ENCODE data around the gene SVOP.

The SVOP gene

DNA sequence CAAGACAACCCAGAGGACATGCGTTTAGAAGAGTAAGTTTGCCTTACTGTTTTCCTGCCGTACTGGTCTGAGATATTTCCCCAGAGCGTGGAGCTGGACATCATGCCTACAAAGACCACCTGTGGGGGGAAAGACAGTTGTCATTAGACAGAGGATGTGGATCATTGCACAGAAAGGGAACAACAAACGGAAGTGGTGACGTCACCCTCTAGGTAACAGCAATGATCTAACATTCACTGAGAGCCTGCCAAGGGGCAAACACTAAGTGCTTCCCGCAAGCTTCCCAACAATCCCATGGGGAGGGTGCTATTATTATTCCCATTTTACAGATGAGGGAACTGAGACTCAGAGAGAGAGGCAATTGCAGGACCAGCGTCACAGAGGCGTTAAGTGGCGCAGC, 48.5 kb downstream of the SVOP start:
- DNase-seq, result no peak

DNA sequence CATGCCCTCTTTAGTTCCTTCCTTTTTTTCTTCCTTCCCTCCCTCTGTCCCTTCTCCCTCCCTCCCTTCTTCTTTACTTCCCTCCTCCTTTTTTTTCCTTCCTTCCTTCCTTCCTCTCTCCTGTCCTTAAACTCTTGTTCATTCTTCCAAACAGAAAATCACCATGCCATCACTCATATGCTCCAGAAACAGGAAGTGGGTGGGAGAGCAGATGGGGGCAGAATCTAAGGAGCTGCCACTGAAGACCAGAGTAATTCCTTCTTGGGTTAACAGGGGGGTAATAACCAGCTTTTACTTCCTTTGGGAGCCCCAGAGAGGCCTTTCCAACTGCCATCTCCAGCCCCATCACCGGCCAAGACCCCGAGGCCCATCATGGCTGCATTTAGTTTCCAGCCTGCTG, 51.2 kb downstream of the SVOP start:
- no peak for DNase-seq

DNA sequence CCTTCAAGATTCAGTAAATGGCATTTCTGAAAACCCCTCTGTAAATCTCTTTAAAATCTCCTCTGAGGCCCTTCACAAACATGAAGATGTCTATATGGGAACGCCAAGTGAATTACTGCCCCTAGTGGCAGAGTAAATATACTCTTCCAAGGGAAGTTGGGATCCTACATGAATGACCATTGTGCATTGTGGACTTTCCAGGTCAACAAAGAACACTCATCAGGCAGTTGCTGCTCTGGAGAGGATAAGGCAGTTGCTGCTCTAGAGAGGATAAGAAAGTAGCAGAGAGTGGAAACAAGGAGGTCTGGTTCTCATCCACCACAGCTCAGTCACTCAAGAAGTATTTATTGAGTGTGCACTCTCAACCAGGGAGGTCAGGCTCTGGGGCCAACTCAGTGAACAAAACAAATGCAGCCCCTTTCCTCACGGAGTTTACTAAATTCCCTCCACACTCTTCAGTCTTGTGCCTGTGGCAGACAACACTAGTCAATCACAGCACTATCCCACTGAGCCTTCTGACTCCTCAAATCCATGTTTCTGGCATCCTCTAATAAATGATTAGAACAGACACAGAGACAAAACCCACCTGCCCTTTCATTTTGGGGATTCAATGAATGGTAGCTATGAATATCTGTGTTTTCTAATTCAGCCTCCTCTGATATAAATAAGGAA, 52.9 kb downstream of the SVOP start:
- no peak for DNase-seq

DNA sequence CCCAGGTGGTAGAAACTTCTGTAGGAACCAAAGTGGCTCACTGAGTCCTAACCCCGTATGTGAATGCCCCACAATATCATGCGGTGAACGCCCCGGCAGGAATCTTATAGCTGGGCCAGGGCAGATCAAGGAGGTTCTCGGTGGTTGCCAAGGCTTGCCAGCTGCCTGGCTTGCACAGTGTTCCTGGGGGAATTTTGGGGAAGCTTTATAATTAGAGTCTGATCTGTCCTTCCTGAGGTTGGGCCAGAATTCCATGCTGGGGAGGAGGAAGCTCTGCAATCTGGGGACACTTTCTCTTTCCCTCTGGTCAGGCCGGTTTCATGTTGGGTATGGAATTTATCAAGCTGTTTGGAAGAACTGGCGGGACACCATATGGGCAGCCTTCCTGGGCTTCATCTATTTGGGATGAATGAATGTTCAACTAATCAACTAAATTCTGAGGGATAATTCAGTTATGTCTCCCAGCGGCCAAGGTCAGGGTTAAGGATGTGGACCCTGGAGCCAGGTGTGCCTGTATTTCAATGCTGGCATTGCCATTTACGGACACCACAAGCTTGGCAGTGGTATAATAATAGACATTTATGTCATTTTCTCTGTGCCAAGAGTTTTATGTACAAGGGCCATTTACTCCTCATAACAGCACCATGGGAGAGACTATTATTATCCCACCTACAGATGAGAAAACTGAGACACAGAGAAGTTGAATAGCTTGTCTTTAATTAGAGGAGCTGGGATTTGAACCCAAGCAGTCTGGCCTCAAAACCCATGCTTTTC, 54.3 kb downstream of the SVOP start:
- no peak for DNase-seq

DNA sequence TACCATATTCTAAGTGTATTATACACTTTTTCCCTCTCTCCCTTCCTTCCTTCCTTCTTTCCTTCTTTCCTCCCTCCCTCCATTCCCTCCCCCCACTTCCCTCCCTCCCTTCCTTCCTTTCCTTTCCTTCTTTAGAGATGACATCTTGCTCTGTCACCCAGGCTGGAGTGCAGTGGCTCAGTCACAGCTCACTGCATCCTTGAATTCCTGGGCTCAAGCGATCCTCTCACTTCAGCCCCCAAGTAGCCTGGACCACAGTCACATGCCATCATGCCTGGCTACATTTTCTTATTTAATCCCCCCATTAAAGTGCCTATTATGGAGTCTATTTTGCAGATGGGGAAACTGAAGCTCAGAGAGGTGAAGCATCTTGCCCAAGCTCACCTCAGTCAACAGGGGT, 55.0 kb downstream of the SVOP start:
- no peak for DNase-seq

DNA sequence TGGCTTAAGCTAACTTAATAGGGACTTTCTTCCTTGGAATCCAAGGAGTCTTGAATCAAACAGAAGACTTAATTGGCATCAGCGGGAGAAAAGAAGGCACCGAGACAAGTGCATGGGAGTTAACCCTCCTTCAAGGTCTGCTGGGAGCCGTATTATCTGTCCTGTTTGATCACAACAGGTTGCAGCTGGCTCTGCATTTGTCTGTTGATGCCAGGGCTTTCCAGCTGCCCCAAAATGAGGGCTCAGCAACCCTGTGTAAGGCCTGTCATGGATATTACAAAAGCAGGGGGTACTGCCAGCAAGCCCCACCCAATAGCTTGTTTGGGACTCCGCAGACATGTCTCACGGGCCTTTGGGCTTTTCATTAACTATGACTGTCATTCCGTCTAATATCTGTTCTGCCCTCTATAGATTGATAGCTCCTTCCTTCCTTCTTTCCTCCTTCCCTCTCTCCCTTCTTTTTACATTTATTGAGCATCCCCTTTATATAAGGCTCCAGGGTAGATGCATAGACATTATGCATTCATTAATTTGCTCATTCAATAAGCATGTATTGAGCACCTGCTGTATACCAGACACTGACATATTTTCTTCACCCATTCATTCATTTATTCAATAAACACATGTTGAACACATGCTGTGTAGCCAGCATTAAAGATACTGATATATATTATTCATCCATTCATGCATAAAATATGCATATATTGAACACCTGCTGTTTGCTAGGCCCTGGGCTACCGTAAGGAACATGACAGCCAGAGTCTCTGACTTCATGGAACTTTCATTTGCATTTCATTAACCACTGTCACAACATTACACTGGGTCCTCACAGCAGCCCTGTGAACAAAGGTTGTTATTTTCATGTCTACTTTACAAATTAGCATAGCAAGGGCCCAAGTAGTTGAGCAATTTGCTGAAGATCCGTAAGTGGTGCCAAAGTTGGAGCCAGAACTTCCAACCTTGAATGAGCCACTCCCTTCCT, 56.2 kb downstream of the SVOP start:
- no peak for DNase-seq

DNA sequence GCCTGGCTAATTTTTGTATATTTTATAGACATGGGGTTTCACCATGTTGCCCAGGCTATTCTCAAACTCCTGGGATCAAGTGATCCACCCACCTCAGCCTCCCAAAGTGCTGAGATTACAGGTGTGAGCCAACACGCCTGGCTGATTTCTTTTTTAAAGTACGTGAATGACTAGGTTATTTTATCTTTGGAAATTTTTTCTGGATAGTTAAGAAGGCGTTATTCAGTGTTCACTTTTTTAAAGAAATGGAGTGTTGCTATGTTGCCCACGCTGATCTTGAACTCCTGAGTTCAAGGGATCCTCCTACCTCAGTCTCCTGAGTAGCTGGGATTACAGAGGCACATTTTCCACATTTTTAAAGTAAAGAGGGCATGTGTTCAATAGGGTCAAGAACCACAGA, 58.6 kb downstream of the SVOP start:
- DNase-seq, result no peak

DNA sequence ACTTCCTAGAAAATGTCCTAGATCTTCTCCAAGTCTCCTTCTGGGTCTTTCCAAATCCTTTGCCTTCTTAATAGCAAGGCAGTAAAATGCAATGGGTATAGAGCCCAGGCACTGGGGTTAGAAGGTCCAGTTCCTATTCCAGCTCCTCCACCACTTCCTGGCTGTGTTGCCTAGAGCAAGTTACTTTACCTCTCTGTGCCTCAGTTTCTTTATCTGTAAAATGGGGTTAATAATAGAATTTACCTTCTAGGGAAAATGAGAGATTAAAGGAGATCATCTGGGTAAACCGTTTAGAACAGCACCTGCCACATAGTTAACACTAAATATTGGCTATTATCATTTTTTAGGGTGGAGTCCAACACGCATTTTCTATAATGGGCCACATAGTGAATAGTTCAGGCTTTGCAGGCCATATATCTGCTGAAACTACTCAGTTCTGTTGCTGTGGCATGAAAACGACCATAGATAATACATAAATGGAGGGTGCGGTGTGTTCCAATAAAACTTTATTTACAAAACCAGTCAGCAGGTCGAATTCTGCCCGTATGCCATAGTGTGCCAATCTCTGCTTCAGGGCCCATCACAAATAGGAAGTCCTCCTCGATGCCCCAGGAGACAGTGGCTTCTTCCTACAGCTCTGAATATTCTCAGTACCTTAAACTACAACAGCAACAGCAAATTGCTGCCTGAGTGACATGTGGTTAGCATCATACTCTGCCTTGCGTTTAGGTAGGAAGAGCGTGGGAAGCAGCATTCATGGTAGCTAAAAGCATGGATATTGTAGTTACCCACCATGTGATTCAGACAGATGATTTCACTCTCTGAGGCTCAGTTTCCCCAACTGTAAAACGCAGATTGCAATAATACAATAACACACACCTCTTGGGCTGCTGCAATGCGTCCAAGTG, 60.9 kb downstream of the SVOP start:
- no peak for DNase-seq

DNA sequence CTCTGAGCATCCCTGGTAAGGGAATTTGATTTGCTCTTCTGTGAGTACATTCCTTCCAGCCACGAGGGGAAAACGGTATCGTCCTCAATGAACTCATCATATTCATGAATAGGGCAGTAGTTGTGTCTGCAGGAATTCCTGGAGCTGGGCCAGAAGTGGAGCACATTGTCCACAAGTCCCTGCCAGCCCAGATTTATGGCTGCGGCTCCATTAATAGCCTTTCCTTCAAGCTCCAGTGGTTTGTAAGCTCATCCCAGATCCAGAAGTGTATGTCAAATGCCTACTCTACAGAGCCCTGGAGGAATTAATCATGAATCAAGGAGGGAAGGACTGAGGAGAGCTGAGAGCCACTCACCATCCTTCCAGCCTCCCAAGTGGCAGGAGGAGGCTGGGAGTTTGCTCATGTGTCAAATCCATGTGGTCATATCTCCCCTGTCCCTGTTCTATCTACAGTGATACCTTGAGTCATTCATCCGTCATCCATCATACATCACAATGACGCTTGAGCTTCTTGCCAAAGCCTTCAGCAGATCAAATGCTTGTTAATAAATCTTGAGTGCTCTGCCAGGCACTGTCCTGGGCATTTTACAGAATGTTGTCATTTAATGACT, 65.5 kb downstream of the SVOP start:
- no peak for DNase-seq

DNA sequence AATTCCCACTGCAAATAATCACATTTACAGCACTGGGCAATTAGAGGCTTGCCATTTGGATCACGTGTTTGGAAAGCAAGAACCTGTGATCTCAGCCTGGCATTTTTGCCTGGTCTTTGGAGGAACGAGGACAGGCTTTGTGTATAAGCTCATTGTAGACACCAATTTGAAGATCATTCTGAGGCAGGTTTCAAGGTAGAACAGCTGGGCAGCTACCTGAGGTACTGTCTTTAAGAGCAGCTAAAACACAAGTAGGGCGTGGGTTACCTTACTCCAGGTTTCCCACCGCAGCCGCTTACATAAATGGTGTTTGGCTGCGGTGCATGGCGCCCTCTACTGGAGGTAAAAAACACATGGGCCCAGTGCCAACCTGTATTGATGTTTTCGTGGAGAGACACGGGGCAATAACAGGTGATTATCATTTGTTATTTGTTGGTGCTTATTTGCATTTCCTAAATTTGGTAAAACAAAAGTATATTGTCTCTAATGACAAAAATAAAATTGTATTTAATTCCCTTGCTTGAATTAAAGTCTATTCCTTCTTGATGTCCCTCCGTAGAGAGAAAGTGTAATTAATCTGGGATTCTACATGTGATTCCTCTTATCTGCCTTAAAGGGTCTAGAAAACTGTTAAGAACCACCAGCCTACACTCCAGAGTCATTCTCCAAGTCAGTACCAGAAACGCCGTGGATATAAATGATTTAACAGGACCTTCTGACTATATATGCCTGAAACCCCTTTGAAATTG, 69.7 kb downstream of the SVOP start:
- DNase-seq, result peak; percentile 65

DNA sequence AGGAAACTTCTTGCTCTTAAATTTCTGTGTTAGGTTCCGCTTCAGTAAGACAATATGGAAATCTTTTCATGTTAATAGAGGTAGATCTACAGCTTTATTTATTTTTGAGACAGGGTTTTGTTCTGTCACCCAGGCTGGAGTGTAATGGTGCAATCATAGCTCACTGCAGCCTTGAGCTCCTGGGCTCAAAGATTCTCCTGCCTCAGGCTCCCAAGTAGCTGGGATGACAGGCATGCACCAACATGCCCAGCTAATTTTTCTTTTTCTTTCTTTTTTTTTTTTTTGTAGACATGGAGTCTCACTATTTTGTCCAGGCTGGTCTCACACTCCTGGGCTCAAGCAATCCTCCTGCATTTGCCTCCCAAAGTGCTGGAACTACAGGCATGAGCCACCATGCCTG, 70.9 kb downstream of the SVOP start:
- no peak for DNase-seq

DNA sequence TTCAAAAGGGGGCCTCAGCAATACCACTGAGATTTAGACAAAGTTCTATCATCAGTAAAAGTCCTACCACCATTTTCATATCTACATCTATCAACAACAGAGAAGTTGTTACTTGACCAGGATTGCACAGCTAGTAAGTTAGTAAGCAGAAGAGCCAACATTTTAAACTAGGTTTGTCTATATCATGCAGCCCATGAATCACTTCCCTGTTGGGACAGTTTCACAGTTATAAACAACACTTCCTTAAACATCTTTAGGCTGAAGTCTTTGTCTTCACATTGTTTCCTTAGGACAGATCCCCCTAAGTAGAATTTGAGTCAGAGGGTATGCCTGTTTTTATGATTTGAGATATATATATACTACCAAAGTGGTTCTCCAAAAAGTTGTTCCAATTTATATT, 72.5 kb downstream of the SVOP start:
- DNase-seq, result no peak

DNA sequence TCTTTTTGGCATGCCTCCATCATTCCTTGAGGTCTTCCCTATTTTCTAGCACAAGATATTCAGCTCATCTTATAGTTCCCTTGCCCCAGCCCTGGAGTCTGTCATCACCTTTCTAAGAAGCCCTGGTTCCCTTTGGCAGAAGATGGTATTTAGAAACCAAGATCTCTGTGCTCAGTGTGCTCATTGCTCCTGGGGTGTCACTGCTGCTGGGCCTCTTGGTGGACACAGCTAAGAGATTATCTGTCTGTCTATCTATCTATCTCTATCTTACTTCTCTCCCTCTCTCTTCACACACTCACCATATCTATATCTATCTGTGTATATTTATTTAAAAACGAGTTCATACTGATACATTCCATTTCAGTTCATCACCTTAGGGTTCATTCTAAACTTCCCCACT, 73.8 kb downstream of the SVOP start:
- DNase-seq, result no peak

DNA sequence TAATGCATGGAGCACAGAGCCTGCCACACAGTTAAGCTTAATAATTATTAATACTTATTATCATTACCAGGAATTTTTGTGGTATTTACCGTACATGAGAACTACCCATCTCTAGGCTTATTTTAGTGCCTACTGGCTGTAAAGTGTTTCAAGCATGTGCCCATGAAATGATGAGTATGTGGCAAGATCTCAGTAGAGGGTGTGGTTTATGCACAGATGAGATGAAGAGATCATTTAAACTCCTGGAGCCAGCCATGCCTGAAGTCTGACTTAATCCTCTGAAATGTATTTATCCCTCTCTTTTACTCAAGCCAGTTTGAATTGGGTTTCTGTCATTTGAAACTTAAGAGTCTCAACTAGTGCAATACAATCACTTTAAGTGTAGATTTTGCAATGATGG, 80.7 kb downstream of the SVOP start:
- no peak for DNase-seq

DNA sequence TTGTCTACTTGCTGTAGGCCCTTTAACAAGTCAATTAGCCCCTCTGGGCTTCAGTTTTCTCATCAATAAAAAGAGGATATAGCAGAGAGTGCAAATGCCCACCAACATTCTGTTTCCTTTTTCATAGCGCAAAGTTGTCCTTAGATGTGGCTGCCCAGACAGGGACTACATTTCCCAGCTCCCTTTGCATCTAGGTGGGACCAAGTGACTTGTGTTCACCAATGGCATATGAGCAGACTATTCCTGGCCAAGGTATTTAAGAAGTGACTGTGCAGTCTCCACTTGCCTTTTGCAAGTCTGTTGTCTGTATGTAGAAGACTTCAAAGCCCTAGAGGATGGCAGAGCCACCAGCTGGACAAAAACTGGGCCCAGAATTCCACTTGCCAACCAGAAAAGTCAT, 81.3 kb downstream of the SVOP start:
- no peak for DNase-seq

DNA sequence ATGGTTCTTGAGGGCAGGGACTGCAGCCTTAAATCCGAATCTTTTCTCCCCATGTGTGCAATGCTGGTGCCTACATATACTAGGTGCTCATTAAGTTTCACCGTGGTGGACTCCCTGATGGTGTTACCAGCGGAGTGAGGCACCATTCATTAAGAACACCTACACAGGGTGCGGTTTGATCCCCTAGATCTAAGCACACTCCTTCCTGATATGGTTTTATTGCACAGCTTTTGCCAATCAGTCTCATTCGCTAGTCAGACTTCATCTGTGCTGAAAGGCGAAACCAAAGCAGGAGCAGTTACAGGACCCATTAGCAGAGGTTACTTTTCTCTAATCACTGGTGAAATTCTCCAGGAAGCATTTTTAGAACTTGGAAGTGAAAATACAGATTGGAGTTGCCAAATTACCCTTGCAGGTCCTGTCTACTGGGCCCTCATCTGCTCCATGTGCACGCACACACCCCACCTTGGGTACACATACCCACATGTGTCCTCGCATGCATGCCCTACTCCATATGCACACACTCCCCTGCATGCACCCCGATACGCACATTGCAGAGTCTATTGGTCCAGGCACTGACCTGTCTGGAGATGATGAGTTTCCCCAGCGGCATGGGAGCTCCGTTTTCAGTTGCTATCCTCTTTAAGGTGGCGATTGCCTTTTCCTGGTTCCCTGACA, 82.5 kb downstream of the SVOP start:
- DNase-seq, result no peak

DNA sequence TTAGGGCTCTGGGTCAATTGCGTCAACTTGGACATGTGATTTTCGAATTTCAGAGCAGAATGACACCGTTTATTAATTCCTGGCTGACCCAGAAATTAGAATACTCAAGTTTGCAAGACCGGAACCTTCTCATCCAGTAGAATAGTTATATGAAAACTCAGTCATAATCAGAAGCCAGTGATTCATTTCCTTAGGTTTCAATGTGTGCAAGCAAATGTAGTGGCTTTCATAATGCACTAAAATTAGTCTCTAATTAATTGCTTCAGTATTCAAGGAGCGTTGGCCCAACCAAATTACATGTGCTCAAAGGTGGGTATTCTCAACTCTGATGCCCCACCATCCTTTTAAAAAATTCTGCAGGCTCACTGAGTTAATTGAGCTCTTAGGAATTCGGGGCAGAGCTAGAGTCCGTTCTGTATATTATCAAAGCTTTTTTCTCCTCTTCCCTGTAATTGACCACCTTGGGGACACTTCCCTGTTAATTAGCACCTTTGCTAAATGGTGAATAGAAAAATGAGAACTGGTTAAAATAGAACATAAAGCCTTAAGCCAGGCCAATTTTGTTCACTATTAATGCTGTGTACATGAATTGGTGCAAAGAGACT, 85.6 kb downstream of the SVOP start:
- no peak for DNase-seq

DNA sequence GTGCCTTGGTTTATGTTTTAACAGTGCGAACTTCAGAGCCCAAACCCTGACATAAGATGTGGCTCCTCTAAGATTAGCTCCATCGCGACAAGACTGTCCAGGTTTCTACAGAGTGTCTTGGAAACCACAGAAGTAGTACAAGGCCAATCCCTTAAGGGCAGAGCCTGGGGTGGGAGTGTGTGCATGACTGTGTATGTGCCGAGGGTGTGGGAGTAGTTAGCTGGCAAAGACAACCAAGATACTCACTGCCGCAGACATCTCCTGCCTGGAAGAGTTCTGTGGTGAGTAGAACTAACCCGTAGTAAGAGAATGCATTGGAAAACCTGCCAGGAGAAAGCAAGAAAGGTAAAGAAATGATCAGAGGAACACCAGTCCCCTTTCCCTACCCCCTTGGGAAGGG, 86.9 kb downstream of the SVOP start:
- no peak for DNase-seq

DNA sequence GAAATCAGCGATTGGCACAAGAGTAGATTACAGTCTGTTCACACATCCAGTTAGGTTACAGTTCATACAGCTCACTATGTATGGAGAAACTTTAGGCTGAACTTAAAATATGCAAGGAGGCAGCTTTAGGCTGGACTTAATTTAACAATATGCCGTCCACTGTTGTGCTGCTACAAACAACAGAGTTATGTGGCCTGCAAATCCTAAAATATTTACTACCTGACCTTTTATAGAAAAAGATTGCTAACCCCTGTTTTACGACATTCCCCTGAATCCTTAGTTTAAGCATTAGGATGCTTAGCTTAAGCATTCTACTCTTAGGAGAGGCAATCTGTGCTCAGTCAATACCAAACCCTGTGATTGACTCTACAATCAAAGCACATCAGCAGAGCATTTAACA, 90.1 kb downstream of the SVOP start:
- no peak for DNase-seq

DNA sequence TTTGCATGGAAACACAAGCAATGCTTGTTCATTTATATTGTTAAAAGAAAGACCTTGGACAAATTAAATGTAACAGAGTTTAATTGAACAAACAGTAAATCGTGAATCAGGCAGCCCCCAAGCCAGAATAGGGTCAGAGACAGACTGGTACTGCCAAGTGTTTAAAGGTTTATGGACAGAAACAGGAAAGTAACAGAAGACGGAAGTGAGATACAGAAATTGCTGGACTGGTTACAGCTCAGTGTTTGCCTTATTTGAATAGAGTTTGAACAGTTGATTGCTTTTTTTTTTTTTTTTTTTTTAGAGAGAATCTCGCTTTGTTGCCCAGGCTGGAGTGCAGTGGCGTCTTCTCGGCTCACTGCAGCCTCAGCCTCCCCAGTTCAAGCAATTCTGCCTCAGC, 90.7 kb downstream of the SVOP start:
- no peak for DNase-seq

Measured in activated CD8-positive, alpha-beta memory T cell treated with anti-CD3 and anti-CD28 coated beads, Interleukin-2, amount 50 U/mL, for 4 hours (primary cell).